Bronchial epithelial cell (primary cell): ENCODE data around the gene FOXS1. TPM values are rescaled to one million over a fixed set of nuclear protein-coding genes. Genes with fewer than 3 reads are reported as not detected.

Source experiments
- DNase-seq: peaks from one replicate; pipeline ENCODE4 v3.0.0-alpha.2; 2010; ENCODE audit warnings: low read depth
- FAIRE-seq: peaks from 2 replicates; lab custom pipeline; 2011; peaks lifted over from hg19 to GRCh38; lab: Jason Lieb, UNC
- H3K27me3 ChIP-seq: 2 replicates; pipeline ENCODE4 v1.5.1; 2011; ENCODE audit warnings: low read length; ENCODE audit not compliant: control insufficient read depth, insufficient read depth
- H3K36me3 ChIP-seq: 2 replicates; pipeline ENCODE4 v1.5.1; 2011; ENCODE audit warnings: low read length; ENCODE audit not compliant: control insufficient read depth, insufficient read depth
- H3K4me3 ChIP-seq: 2 replicates; pipeline ENCODE4 v1.5.1; 2011; ENCODE audit warnings: mild to moderate bottlenecking, low read depth, low read length, control low read depth
- CTCF ChIP-seq: IDR thresholded peaks from 2 replicates; pipeline ENCODE4 v1.5.1; 2011; ENCODE audit warnings: mild to moderate bottlenecking, moderate library complexity, low read length, control low read depth, inconsistent platforms; ENCODE audit not compliant: insufficient read depth, severe bottlenecking
- total RNA-seq: library from RNA; depleted of rRNA; stranded (reverse); fragments of >200 nt; gene quantifications from 2 replicates; pipeline ENCODE4 v1.2.1, GENCODE V29; 2014

Gene FOXS1
- total RNA-seq, 1 donor from 2014 or later = not detected

- FAIRE-seq (no peak), DNase-seq (no peak)
- H3K36me3 ChIP-seq = no peaks in the 10 kb centered on the region
- no peak overlapping the region for H3K4me3 ChIP-seq
- no peak for TF ChIP-seq CTCF
- no peaks in the 10 kb centered on the region for H3K27me3 ChIP-seq
These were observed 38.6 kb downstream of the FOXS1 start for GRCh38 chr20:31806564-31807355.

GRCh38 chr20:31803552-31804291, 41.7 kb downstream of the FOXS1 start:
- TF ChIP-seq CTCF = no peak
- H3K4me3 ChIP-seq = no peak overlapping the region
- H3K27me3 ChIP-seq = no peaks in the 10 kb centered on the region
- FAIRE-seq (no peak), DNase-seq (no peak)
- no peaks in the 10 kb centered on the region for H3K36me3 ChIP-seq

GRCh38 chr20:31801508-31801907, 43.9 kb downstream of the FOXS1 start:
- H3K36me3 ChIP-seq = peaks cover 3% of the 10 kb centered on the region
- H3K27me3 ChIP-seq = no peaks in the 10 kb centered on the region
- TF ChIP-seq CTCF = no peak
- H3K4me3 ChIP-seq = no peak overlapping the region
- DNase-seq (no peak), FAIRE-seq (no peak)

GRCh38 chr20:31797364-31797763, 48.0 kb downstream of the FOXS1 start:
- DNase-seq (no peak), FAIRE-seq (no peak)
- Histone ChIP-seq H3K4me3 (no peak overlapping the region), H3K27me3 (no peaks in the 10 kb centered on the region), H3K36me3 (peaks cover 5% of the 10 kb centered on the region)
- no peak for TF ChIP-seq CTCF

Other genes starting within 250 kb of the FOXS1 start
- gene ID1, start 240.3 kb downstream of the FOXS1 start, total RNA-seq = 426 and 930 TPM in 2 replicates
- gene COX4I2, start 207.7 kb downstream of the FOXS1 start, total RNA-seq = not detected in 2 replicates
- gene BCL2L1, start 122.7 kb downstream of the FOXS1 start, total RNA-seq = 93.5 and 93.8 TPM in 2 replicates
- gene TPX2, start 106.3 kb downstream of the FOXS1 start, total RNA-seq = 1.3 and 1.8 TPM in 2 replicates
- gene MYLK2, start 26.2 kb downstream of the FOXS1 start, total RNA-seq = not detected in 2 replicates
- gene DUSP15, start 24.9 kb upstream of the FOXS1 start, total RNA-seq = not detected in 2 replicates
- gene TTLL9, start 25.0 kb upstream of the FOXS1 start, total RNA-seq = under 0.01 TPM in 1 of 2 replicates, not detected in the other
- gene PDRG1, start 106.4 kb upstream of the FOXS1 start, total RNA-seq = 6.3 and 6.8 TPM in 2 replicates
- gene XKR7, start 122.5 kb upstream of the FOXS1 start, total RNA-seq = not detected in 2 replicates
- not detected in 2 replicates for gene CCM2L, start 164.8 kb upstream of the FOXS1 start, total RNA-seq
- under 0.01 and 0.13 TPM in 2 replicates for gene HCK, start 206.6 kb upstream of the FOXS1 start, total RNA-seq